ENCODE results near the gene BCL6.

The BCL6 gene

GRCh38 chr3:187745201-187746058 lies at the start of gene BCL6:
Gene BCL6, minus strand, starts transcription at chr3:187745468. Its CDS starts 11,775 bp downstream, at chr3:187733693.
- DNase-seq = peak; percentile 84

- no peak for DNase-seq
These were observed 49.5 kb upstream of the BCL6 start for GRCh38 chr3:187794731-187795130.

- DNase-seq = no peak
These were observed 48.4 kb upstream of the BCL6 start for GRCh38 chr3:187793618-187794017.

- DNase-seq = no peak
These were observed 47.3 kb upstream of the BCL6 start for GRCh38 chr3:187792521-187792920.

GRCh38 chr3:187789872-187790271 lies 44.6 kb upstream of the BCL6 start:
- no peak for DNase-seq

DNA sequence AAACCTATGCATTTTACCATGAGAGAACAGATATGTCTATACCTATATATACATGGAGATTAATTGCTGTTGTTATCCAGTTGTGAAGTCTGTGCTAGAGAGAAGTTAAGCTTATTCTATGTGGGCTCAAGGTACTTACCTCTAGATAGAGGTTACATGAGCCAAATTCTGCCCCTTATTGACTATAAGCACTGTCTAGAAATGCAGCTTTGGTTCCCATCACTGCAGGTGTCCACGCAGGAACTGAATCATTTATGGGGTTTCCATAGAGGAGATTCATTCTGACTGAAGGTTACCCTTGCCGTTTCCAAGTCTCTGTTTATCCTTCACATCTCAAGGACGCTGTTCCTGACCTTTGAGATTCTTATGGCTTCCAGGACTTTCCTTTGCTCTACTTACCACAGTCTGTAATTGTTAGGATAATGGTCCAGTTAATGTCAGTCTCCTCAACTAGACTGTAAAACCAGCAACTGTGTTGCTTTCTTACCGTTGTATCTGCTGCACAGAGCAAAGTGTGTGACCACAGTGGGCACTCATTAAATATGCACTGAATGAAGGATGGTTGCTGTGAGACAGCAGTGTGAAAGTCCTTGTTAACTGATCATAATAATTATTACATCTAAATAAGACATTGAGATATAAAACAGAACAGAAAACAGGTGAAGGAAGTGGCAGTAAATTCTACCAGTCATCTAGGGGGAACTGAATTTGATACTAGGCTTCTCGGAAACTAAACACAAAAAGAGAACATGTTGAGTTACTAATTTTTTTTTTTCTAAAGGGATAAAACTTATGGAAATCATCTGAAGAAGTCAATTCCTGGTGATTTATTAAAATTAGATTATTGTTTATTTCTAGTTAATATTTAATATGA lies 44.0 kb upstream of the BCL6 start:
- no peak for DNase-seq

- no peak for DNase-seq
These were observed 37.8 kb upstream of the BCL6 start for GRCh38 chr3:187783098-187783497.

DNA sequence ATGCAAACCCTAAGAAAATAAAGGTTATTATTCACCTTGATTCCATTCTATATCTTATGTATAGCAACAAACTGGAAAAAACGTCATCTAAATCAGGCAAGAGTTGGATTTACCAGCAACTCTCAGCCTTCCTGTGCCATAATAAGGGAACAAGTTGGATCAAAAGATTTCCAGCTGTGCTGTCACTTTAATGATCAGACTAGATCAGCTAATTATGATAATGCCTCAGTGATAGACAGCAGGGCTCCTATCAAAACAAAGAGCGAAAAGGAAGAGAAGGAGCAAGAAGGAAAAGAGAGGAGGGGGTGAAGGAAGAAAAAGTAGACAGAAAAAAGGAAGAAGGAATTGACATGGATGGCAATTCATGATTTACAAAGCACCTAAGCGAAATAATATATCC lies 36.7 kb upstream of the BCL6 start:
- no peak for DNase-seq

DNA sequence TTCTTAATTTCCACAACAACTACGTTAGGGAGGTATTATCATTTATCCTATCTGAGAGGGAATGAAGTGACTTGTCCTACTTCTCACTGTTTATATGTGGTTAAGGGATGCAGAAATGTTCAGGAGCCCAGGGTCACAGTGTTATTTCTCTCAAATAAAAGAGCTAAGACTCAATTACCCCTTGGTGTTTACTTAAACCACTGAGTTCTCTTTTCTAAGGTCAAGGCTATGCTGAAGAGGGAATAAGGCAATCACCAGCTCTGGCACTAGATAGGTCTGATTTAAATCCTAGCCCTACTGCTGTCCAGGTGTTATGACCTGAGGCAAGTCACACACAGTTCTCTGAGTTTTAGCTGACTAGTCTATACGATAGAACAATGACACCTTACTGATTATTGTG lies 35.7 kb upstream of the BCL6 start:
- DNase-seq = no peak

DNA sequence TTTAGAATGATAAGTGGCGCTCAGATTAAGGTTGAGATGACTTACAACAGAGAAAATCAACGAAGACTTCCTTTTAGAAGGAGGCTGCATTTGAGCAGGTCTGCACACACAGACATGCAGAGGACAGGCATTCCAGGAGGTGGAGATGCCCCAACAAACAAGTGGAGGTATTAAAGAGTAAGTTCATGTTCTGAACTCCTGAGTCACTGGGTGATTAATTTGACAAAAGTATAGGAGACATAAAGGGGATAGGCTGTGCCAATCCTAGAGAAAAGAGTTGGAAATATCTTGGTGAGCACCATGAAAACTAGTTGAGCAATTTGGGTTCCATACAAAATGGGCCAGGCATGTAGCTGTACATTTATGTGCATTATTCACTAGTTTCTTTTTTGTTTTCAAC lies 33.5 kb upstream of the BCL6 start:
- no peak for DNase-seq

GRCh38 chr3:187777331-187777941 lies 32.2 kb upstream of the BCL6 start:
- DNase-seq = peak; percentile 47

DNA sequence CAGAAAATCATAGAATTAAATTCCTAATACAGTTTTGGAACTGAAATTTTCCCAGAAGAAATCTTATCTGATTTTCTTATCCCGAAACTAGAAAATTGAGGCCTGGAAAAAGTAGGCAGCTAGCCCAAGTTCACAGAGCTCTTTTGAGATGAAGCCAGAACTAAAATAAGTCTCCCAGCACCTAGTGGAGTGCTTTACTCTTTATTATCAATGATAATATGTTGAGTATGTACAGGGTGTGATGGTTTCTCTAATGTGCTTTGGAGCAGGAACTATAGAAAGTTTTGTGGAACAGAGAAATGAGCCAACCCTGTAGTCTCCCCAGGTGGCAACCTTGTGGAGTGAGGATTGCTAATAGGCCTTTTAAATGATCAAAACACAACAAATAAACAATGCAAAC lies 30.3 kb upstream of the BCL6 start:
- DNase-seq = no peak

DNA sequence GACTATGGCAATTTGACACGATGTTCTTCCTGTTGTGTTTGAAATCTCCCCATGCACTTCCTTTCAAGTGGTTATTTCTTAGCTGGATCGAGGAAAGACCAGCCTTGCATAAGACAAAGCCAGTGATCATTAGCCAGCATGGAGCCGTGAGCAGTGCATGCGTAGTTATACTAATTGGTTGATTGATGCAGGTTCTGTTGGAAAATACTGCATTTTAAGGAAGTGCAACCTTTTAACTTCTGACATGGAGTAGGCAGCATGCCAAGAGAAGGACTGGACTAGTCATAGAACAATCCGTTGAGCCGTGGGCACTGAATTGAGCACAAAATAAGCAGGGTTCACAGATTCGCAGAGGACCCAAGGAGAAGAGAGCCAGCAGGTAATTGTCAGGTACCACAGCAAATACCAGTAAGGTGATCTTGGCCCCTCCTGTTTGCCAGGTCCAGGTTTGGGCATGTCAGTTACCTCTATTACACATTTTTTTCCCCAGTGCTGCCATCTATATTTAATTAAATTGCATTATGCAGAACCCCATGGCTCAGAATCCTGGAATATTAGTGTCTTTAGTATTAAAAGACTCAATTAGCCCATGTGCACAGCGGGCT lies 29.0 kb upstream of the BCL6 start:
- no peak for DNase-seq

- DNase-seq = no peak
These were observed 28.2 kb upstream of the BCL6 start for GRCh38 chr3:187773233-187774184.

GRCh38 chr3:187770224-187770623 lies 25.0 kb upstream of the BCL6 start:
- DNase-seq = no peak

DNA sequence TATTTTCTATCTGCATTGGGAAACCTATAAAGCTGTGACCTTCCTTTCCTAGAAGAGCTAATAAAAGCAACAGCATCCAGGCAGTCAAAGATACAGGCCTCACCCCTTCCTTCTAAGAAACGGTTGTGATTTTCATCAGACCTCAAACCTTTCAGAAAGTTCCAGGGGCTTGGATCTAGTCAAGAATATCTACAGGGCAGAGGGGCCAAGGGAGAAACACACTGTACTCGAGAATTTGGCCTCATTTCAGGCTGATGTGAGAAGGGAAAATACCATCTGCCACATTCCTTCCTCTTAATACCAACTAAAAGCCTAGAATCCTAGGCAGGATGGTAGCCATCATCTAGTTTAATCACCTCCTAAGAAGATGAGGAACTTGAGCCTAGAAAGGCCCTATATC lies 24.5 kb upstream of the BCL6 start:
- no peak for DNase-seq

DNA sequence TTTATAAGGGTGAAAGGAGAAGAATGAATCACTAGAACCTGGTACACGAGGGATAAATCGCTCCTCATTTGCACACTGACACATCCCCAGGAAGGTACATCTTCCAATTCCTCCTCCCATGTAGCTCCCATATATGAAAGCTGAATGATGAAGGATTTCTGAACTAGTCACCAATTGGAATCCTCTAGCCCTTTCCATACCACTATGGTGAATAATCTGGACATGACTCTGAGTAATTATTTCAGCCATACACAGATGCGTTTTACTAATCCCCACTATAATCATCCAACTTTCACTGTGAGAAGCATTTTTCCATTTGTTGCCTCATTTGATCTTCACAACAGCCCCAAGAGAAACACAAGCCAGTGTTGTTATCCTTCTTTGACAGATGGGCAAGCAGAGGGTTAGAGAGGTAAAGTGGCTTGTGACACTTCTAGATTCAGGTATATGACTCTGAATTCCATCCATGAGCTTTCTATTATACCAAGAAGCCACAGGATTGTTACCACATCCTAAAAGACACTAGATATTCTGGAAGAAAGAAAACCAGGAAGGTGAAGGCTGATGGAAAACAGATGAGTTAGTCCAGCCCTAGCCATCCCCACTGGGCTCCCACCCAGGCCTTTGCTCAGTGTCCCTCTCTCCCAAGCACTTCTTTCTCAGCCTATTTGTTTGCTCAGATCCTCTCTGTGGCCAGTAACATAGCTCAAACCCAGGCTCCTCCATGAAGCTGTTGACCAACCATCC lies 22.2 kb upstream of the BCL6 start:
- no peak for DNase-seq

DNA sequence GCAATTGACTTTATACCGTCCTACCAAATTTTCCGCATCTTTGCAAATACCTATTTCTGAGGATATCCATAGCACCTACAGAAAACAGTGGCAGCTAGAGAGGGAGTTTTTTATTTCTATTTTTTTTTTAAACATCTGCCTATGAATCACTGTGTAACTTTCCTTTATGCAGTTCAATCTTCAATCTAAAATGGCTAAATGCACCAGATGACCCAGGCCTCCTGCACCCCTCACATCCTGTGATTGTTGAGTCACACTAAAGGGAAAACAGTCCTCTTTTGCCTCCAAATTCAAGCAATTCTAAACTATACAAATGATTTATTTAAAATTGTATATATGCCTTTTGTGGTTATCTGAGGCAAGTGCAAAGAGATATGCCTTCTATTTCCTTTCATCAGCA lies 20.1 kb upstream of the BCL6 start:
- DNase-seq = no peak

- DNase-seq = no peak
These were observed 18.8 kb upstream of the BCL6 start for GRCh38 chr3:187763850-187764648.

DNA sequence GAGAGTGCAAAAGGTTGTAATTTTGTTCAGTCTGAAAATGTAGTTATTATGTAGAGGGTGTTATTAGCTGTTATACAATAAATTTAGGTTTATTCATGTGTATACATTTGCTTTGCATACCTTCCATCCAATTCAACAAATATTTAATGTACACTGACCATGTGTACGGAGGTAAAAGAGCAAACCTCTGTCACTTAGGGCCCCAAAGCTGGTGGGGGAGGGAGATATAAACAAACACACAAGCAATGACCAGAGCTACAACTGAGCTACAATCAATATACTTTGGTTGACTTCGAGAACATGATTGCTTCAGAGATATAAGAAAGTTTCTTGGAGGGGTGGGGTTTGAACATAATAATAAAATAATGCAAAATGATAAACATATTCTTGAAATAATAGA lies 17.5 kb upstream of the BCL6 start:
- DNase-seq = no peak
